ENCODE data around the gene ITPK1.
"Not testable (repeated sequence)": the region's sequence is repeated elsewhere in the genome, so short reads cannot be mapped to it uniquely, and the experiment has no call there.

Gene ITPK1

DNA sequence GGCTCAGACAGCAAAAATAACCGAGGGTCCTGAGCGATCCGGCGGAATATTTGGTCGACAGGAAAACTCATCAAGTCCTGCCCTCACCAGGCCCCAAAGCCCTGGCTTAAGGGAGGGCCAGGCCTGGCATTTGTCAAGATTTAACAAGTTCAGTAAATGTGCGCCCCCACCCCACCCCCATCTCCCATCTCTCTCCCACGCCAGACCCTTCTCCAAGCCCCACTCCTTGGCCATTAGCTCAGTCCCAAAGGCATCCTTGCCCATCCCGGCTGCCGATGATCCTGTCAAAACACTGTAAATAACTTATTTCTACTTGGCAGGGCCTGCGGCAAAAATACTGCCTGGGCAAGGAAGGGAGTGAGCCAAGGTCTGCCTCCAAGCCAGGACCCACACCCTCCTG lies 52.8 kb downstream of the ITPK1 start:
- Histone ChIP-seq H2AFZ (ENCODE audit: low read length) (no peak overlapping the region), H3K4me3 (ENCODE audit: low read length) (no peak overlapping the region), H3F3A (ENCODE audit: insufficient read depth, low read length) (no peaks in the 10 kb centered on the region), H3K4me1 (ENCODE audit: low read length) (no peaks in the 10 kb centered on the region), H3K27ac (ENCODE audit: low read length) (no peak overlapping the region), H3K4me2 (ENCODE audit: low read depth, low read length) (no peak overlapping the region), H4K20me1 (ENCODE audit: insufficient read depth, low read length) (no peaks in the 10 kb centered on the region), H3K27me3 (replicated peaks; ENCODE audit: insufficient read depth, low read length) (no peaks in the 10 kb centered on the region), H3K9ac (ENCODE audit: low read length) (no peak overlapping the region), H3K9me2 (replicated peaks; ENCODE audit: insufficient read depth, low read length) (no peaks in the 10 kb centered on the region), H3K9me3 (replicated peaks; ENCODE audit: insufficient read depth, low read length) (no peaks in the 10 kb centered on the region), H3K36me3 (replicated peaks; ENCODE audit: insufficient read depth, low read length) (no peaks in the 10 kb centered on the region), H3K79me2 (ENCODE audit: low read length) (no peaks in the 10 kb centered on the region)
- DNase-seq = no peak
- TF ChIP-seq CTCF (IDR thresholded peaks at IDR 0.05; ENCODE audit: low read length) (no peak), EZH2 (optimal IDR thresholded peaks at IDR 0.05; ENCODE audit: low read depth, low read length) (no peak), EZH2phosphoT487 (IDR thresholded peaks at IDR 0.05; ENCODE audit: low read length) (no peak)

DNA sequence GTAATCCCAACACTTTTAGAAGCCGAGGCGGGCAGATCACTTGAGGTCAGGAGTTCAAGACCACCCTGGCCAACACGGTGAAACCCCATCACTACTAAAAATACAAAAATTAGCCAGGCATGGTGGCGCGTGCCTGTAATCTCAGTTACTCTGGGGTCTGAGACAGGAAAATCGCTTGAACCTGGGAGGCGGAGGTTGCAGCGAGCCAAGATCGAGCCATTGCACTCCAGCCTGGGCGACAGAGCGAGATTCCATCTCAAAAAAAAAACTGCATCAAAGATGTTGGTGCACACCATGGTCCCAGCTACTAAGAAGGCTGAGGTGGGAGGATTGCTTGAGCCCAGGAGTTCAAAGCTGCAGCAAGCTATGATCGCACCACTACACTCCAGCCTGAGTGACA lies 53.7 kb downstream of the ITPK1 start:
- H3K4me2 ChIP-seq (ENCODE audit: low read depth, low read length); H3K36me3 ChIP-seq (replicated peaks; ENCODE audit: insufficient read depth, low read length); H3K9me3 ChIP-seq (replicated peaks; ENCODE audit: insufficient read depth, low read length); H3K27me3 ChIP-seq (replicated peaks; ENCODE audit: insufficient read depth, low read length); H2AFZ ChIP-seq (ENCODE audit: low read length); H3F3A ChIP-seq (ENCODE audit: insufficient read depth, low read length); DNase-seq; H4K20me1 ChIP-seq (ENCODE audit: insufficient read depth, low read length); H3K27ac ChIP-seq (ENCODE audit: low read length); H3K9me2 ChIP-seq (replicated peaks; ENCODE audit: insufficient read depth, low read length); H3K4me1 ChIP-seq (ENCODE audit: low read length); H3K9ac ChIP-seq (ENCODE audit: low read length); H3K79me2 ChIP-seq (ENCODE audit: low read length); H3K4me3 ChIP-seq (ENCODE audit: low read length): not testable (repeated sequence)

DNA sequence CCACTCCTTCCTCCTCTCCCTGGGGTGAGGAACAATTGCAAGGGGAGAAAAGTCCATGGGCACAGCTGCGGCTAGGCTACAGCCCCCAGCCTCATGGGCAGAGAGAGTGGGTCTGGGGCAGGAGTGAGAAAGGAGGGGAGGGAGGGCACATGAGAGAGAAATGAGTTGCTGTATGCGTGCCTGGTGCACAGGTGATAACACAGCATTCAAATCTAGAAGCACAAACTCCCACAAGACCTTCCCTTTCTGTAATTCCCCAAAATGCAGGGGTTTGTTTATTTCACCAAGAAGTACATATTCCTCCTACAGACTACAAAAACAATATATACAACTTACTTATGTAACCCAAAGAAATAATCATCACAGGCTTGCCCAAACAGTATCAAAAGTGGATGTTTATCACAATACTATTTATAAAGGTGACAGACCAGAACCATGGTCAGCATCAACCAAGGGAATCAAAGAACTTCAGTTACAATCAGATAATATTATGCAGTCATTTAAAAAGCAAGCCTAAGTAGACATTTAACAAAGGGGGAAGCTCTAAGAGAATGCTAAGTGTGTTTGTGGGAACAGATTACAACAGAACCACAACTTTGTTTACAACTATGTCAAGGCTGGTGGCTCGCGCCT lies 54.2 kb downstream of the ITPK1 start:
- no peak overlapping the region for H3K9ac ChIP-seq (ENCODE audit: low read length)
- no peaks in the 10 kb centered on the region for H3F3A ChIP-seq (ENCODE audit: insufficient read depth, low read length)
- H3K4me2 ChIP-seq (ENCODE audit: low read depth, low read length) = no peak overlapping the region
- no peak for TF ChIP-seq EZH2phosphoT487 (IDR thresholded peaks at IDR 0.05; ENCODE audit: low read length)
- no peak for TF ChIP-seq CTCF (IDR thresholded peaks at IDR 0.05; ENCODE audit: low read length)
- no peak for TF ChIP-seq EZH2 (optimal IDR thresholded peaks at IDR 0.05; ENCODE audit: low read depth, low read length)
- no peaks in the 10 kb centered on the region for H3K79me2 ChIP-seq (ENCODE audit: low read length)
- no peaks in the 10 kb centered on the region for H3K27me3 ChIP-seq (replicated peaks; ENCODE audit: insufficient read depth, low read length)
- no peak overlapping the region for H3K4me3 ChIP-seq (ENCODE audit: low read length)
- H3K9me3 ChIP-seq (replicated peaks; ENCODE audit: insufficient read depth, low read length) = no peaks in the 10 kb centered on the region
- no peak overlapping the region for H2AFZ ChIP-seq (ENCODE audit: low read length)
- no peak overlapping the region for H3K27ac ChIP-seq (ENCODE audit: low read length)
- H3K9me2 ChIP-seq (replicated peaks; ENCODE audit: insufficient read depth, low read length) = no peaks in the 10 kb centered on the region
- no peak for DNase-seq
- no peaks in the 10 kb centered on the region for H3K36me3 ChIP-seq (replicated peaks; ENCODE audit: insufficient read depth, low read length)
- H3K4me1 ChIP-seq (ENCODE audit: low read length) = no peaks in the 10 kb centered on the region
- H4K20me1 ChIP-seq (ENCODE audit: insufficient read depth, low read length) = no peaks in the 10 kb centered on the region

- no peak for TF ChIP-seq CTCF (IDR thresholded peaks at IDR 0.05; ENCODE audit: low read length)
- TF ChIP-seq EZH2 (optimal IDR thresholded peaks at IDR 0.05; ENCODE audit: low read depth, low read length) = no peak
- TF ChIP-seq EZH2phosphoT487 (IDR thresholded peaks at IDR 0.05; ENCODE audit: low read length) = no peak
- no peak for DNase-seq
- H3K9me3 ChIP-seq (replicated peaks; ENCODE audit: insufficient read depth, low read length) = no peaks in the 10 kb centered on the region
- H3K36me3 ChIP-seq (replicated peaks; ENCODE audit: insufficient read depth, low read length) = no peaks in the 10 kb centered on the region
- H3K9ac ChIP-seq (ENCODE audit: low read length) = no peak overlapping the region
- no peaks in the 10 kb centered on the region for H3K79me2 ChIP-seq (ENCODE audit: low read length)
- no peak overlapping the region for H3K4me3 ChIP-seq (ENCODE audit: low read length)
- H2AFZ ChIP-seq (ENCODE audit: low read length) = no peak overlapping the region
- H3K4me2 ChIP-seq (ENCODE audit: low read depth, low read length) = no peak overlapping the region
- H3F3A ChIP-seq (ENCODE audit: insufficient read depth, low read length) = no peaks in the 10 kb centered on the region
- H3K9me2 ChIP-seq (replicated peaks; ENCODE audit: insufficient read depth, low read length) = no peaks in the 10 kb centered on the region
- H3K4me1 ChIP-seq (ENCODE audit: low read length) = no peaks in the 10 kb centered on the region
- no peaks in the 10 kb centered on the region for H3K27me3 ChIP-seq (replicated peaks; ENCODE audit: insufficient read depth, low read length)
- H3K27ac ChIP-seq (ENCODE audit: low read length) = no peak overlapping the region
- no peaks in the 10 kb centered on the region for H4K20me1 ChIP-seq (ENCODE audit: insufficient read depth, low read length)
Measured at GRCh38 chr14:93060841-93061240, 54.9 kb downstream of the ITPK1 start.
